ENCODE results near the gene OSBPL3.

OSBPL3 gene

GRCh38 chr7:24752073-24752800 lies 227.7 kb downstream of the OSBPL3 start:
- TF ChIP-seq MAX (IDR thresholded peaks at IDR 0.05; ENCODE audit: low read depth, low read length) (no peak), POLR2A (IDR thresholded peaks at IDR 0.05; ENCODE audit: extremely low read depth, insufficient read length) (no peak), CTCF (IDR thresholded peaks at IDR 0.05; ENCODE audit: low read depth, low read length) (no peak), MYC (IDR thresholded peaks at IDR 0.05; ENCODE audit: low read depth, low read length) (no peak)
- no peak overlapping the region for H3K4me3 ChIP-seq (ENCODE audit: low read depth, low read length)
- DNase-seq (ENCODE audit: low read depth): no peak

GRCh38 chr7:24751484-24751883 lies 228.5 kb downstream of the OSBPL3 start:
- DNase-seq (ENCODE audit: low read depth): no peak
- no peak overlapping the region for H3K4me3 ChIP-seq (ENCODE audit: low read depth, low read length)
- TF ChIP-seq MAX (IDR thresholded peaks at IDR 0.05; ENCODE audit: low read depth, low read length): no peak
- TF ChIP-seq CTCF (IDR thresholded peaks at IDR 0.05; ENCODE audit: low read depth, low read length): no peak
- TF ChIP-seq MYC (IDR thresholded peaks at IDR 0.05; ENCODE audit: low read depth, low read length): no peak
- no peak for TF ChIP-seq POLR2A (IDR thresholded peaks at IDR 0.05; ENCODE audit: extremely low read depth, insufficient read length)

GRCh38 chr7:24750441-24751055 lies 229.4 kb downstream of the OSBPL3 start:
- DNase-seq (ENCODE audit: low read depth): no peak

GRCh38 chr7:24748521-24748920 lies 231.5 kb downstream of the OSBPL3 start:
- no peak overlapping the region for H3K4me3 ChIP-seq (ENCODE audit: low read depth, low read length)
- TF ChIP-seq MYC (IDR thresholded peaks at IDR 0.05; ENCODE audit: low read depth, low read length) (no peak), CTCF (IDR thresholded peaks at IDR 0.05; ENCODE audit: low read depth, low read length) (no peak), MAX (IDR thresholded peaks at IDR 0.05; ENCODE audit: low read depth, low read length) (no peak), POLR2A (IDR thresholded peaks at IDR 0.05; ENCODE audit: extremely low read depth, insufficient read length) (no peak)
- no peak for DNase-seq (ENCODE audit: low read depth)

More at GRCh38 chr7:24750441-24751055, 229.4 kb downstream of the OSBPL3 start:
- no peak overlapping the region for H3K4me3 ChIP-seq (ENCODE audit: low read depth, low read length)
- TF ChIP-seq MAX (IDR thresholded peaks at IDR 0.05; ENCODE audit: low read depth, low read length) (no peak), POLR2A (IDR thresholded peaks at IDR 0.05; ENCODE audit: extremely low read depth, insufficient read length) (no peak), CTCF (IDR thresholded peaks at IDR 0.05; ENCODE audit: low read depth, low read length) (no peak), MYC (IDR thresholded peaks at IDR 0.05; ENCODE audit: low read depth, low read length) (no peak)
